ENCODE data around the gene CDC42BPA. TPM values are rescaled to one million over a fixed set of nuclear protein-coding genes. Genes with fewer than 3 reads are reported as not detected.

Gene CDC42BPA
- total RNA-seq, 4 donors from 2014 or later, result 33.3 to 92.7 (median 39.9) TPM

GRCh38 chr1:226974544-226975258 is 343.6 kb downstream of the CDC42BPA start:
- ATAC-seq (ENCODE audit: low FRiP score) (peak; percentile 17), DNase-seq (ENCODE audit: low spot score) (peak; percentile 14)
- no peak for TF ChIP-seq CTCF (IDR thresholded peaks at IDR 0.05)

- TF ChIP-seq CTCF (IDR thresholded peaks at IDR 0.05), result no peak
- DNase-seq (ENCODE audit: low spot score), result no peak
Observed at GRCh38 chr1:226973898-226974543, 344.3 kb downstream of the CDC42BPA start.

GRCh38 chr1:226973371-226973897 is 344.9 kb downstream of the CDC42BPA start:
- no peak for TF ChIP-seq CTCF (IDR thresholded peaks at IDR 0.05)
- DNase-seq (ENCODE audit: low spot score) (peak; percentile 22), ATAC-seq (ENCODE audit: low FRiP score) (no peak)

More at GRCh38 chr1:226973898-226974543, 344.3 kb downstream of the CDC42BPA start:
- ATAC-seq (ENCODE audit: low FRiP score), result peak; percentile 86

DNA sequence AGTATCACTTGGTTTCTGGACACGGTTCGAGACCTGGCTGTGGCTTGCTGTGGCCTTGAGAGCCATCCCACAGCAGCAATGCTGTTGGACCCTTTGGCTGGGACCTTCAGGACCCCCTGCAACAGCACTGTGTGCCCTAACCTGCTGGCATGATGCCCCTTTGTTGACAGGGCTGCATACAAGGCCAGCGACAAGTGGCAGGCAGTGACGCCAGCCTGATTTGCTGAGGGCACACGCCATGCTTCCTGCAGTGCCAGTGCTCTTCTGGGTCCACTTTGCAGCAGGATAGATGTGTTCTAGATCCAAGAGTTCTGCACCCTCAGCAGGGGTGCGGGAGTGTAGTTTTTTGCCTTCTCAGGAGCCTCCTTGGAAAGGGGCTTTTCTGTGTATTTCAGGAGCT is 345.4 kb downstream of the CDC42BPA start:
- DNase-seq (ENCODE audit: low spot score) (no peak), ATAC-seq (ENCODE audit: low FRiP score) (no peak)
- TF ChIP-seq CTCF (IDR thresholded peaks at IDR 0.05), result no peak

- ATAC-seq (ENCODE audit: low FRiP score), result no peak
- no peak for DNase-seq (ENCODE audit: low spot score)
- TF ChIP-seq CTCF (IDR thresholded peaks at IDR 0.05), result no peak
Observed at GRCh38 chr1:226971765-226972164, 346.5 kb downstream of the CDC42BPA start.

GRCh38 chr1:226967665-226968064 is 350.6 kb downstream of the CDC42BPA start:
- no peak for DNase-seq (ENCODE audit: low spot score)
- no peak for TF ChIP-seq CTCF (IDR thresholded peaks at IDR 0.05)
- ATAC-seq (ENCODE audit: low FRiP score), result peak; percentile 91

Data from omental fat pad (tissue), 4 donors.